Gastrocnemius medialis (tissue), 4 donors: ENCODE measurements around the gene ACVR2A. TPM values are rescaled to one million over a fixed set of nuclear protein-coding genes. Genes with fewer than 3 reads are reported as not detected.
A peak's percentile ranks its signal among the peaks of the same experiment; 100 is the strongest.

ENCODE experiments used
- ATAC-seq, 2 donors: fragments of 150-250 bp; one replicate each; pipeline ENCODE4 v1.9.1; 2016
- DNase-seq, 2 donors: peaks; one replicate each; pipeline ENCODE4 v3.0.0-alpha.2; 2019
- H3K27ac ChIP-seq, 4 donors: fragments of 200-600 bp; sonication (generic); 1 replicate in 1 of 4; 2 replicates in 3 of 4; pipeline ENCODE4 v1.5.1; 2016 to 2018; ENCODE audit warnings: mild to moderate bottlenecking in 2 of 4, moderate library complexity in 1 of 4
- H3K27me3 ChIP-seq, 3 donors: fragments of 200-600 bp; sonication (generic) in 2 of 3; 1 replicate in 1 of 3; 2 replicates in 2 of 3; pipeline versions ENCODE4 v1.5.1 to v1.6.0; 2016 to 2019; ENCODE audit warnings: mild to moderate bottlenecking in 1 of 3, moderate library complexity in 1 of 3
- H3K36me3 ChIP-seq, 2 donors: fragments of 200-600 bp; sonication (generic) in 1 of 2; one replicate each; pipeline ENCODE4 v1.5.1; 2017 to 2018
- H3K4me1 ChIP-seq, 2 donors: fragments of 200-600 bp; sonication (generic) in 1 of 2; one replicate each; pipeline ENCODE4 v1.5.1; 2016 to 2017; ENCODE audit warnings: mild to moderate bottlenecking in 2 of 2
- H3K4me3 ChIP-seq, 4 donors: fragments of 200-600 bp; sonication (generic) in 3 of 4; 1 replicate in 1 of 4; 2 replicates in 3 of 4; pipeline ENCODE4 v1.5.1; 2016 to 2019; ENCODE audit warnings: mild to moderate bottlenecking in 2 of 4
- H3K9me3 ChIP-seq, 3 donors: fragments of 200-600 bp; sonication (generic) in 2 of 3; 1 replicate in 1 of 3; 2 replicates in 2 of 3; pipeline ENCODE4 v1.5.1; 2016 to 2019
- POLR2A ChIP-seq, 2 donors: fragments of 450-650 bp; IDR thresholded peaks; one replicate each; pipeline ENCODE4 v1.6.1; 2017; ENCODE audit warnings: antibody characterized with exemption in 2 of 2, mild to moderate bottlenecking in 2 of 2, moderate library complexity in 2 of 2
- in situ Hi-C, 4 donors: fragments of 200-750 bp; cut with MboI; loops; one replicate each; pipeline versions ENCODE4 v1.15.0 to v1.8.0; 2017; ENCODE audit warnings: low sequenced_read_pairs in 4 of 4
- intact Hi-C: fragments of 100-400 bp; cut with DNase I; formaldehyde crosslinking; loops from one replicate; pipeline ENCODE4 v1.15.1; 2023; ENCODE audit warnings: low total_unique reads
- total RNA-seq, 4 donors: library from RNA; depleted of rRNA; stranded (reverse); fragments of >200 nt; gene quantifications; one replicate each; pipeline versions ENCODE4 v1.1.0 to v1.2.3, GENCODE V29; 2016
- TF ChIP-seq, protein P1 (sequence below), 5 experiments: fragments of 450-650 bp in 3 of 5; fragments of 200-600 bp in 2 of 5; sonication (generic) in 2 of 5; IDR thresholded peaks in 4 of 5; conservative IDR thresholded peaks in 1 of 5; 1 replicate in 4 of 5; 2 replicates in 1 of 5; pipeline ENCODE4 v1.5.1; 2016 to 2019; ENCODE audit warnings: antibody characterized with exemption in 5 of 5, mild to moderate bottlenecking in 3 of 5, moderate library complexity in 3 of 5

The ACVR2A gene
- total RNA-seq, 4 donors from 2014 or later, result 6.6 to 10.6 (median 7.5) TPM

DNA sequence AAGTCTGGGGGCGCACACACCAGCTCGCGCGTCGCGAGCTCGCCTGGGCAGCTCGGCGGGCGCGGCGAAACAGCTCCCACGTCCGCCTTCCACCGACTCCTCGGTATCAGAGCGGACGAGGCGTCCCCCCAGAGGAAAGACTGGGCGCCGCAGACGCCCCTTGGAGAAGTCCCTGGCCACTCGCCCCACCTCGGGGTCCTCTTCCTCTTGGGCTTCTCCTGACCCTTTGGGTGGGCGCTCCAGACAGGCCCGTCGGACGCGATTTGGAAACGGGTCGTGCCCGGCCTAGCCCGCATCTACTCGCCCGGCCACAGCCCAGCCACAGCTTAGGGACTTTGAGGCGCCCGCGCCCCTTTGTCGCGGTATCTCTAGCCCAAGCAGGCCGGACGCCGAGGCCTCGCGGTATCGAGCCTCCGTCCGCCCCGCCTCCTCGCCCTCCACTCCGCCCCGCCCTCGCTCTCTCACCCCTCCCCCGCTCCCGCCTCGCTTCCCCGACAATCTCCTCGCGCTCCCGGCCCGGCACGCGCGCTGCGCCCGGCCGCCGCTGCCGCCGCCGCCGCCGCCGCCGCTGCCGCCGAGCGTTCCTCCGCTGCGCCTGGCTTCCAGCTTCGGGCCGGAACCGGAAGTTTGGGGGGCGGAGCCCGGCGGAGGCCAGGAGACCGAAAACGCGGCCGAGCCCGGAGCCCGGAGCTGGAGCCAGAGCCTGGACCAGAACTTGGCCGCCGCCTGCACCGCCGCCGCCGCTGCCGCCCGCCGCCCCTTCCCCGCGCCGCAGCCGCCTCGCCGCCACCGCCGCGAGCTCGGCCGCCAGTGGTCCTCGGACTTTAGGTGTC, 749 bp upstream of the ACVR2A start:
- Histone ChIP-seq H3K4me1 (peaks cover 37 to 43% of the 10 kb centered on the region in 2 donors), H3K4me3 (peak overlapping the region; percentile 77 to 91 (median 86)), H3K27me3 (no peaks in the 10 kb centered on the region), H3K36me3 (no peaks in the 10 kb centered on the region), H3K27ac (peak overlapping the region; percentile 89 to 99 (median 96)), H3K9me3 (no peaks in the 10 kb centered on the region)
- ATAC-seq, result peak; percentile 90 to 92
- in situ Hi-C loops, result loop anchor here in 1 of 4 donors (10.0 kb wide), 1 partner anchor 171 kb away; no protein-coding TSS in a partner anchor
- intact Hi-C loops, result loop anchor here (2.0 to 5.0 kb wide), 3 partner anchors 177 to 1743 kb away; partner anchors contain the start of genes MBD5, MMADHC and ORC4
- TF ChIP-seq, protein P1, sequence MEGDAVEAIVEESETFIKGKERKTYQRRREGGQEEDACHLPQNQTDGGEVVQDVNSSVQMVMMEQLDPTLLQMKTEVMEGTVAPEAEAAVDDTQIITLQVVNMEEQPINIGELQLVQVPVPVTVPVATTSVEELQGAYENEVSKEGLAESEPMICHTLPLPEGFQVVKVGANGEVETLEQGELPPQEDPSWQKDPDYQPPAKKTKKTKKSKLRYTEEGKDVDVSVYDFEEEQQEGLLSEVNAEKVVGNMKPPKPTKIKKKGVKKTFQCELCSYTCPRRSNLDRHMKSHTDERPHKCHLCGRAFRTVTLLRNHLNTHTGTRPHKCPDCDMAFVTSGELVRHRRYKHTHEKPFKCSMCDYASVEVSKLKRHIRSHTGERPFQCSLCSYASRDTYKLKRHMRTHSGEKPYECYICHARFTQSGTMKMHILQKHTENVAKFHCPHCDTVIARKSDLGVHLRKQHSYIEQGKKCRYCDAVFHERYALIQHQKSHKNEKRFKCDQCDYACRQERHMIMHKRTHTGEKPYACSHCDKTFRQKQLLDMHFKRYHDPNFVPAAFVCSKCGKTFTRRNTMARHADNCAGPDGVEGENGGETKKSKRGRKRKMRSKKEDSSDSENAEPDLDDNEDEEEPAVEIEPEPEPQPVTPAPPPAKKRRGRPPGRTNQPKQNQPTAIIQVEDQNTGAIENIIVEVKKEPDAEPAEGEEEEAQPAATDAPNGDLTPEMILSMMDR (IDR thresholded peaks at IDR 0.05 in 4 of 5, conservative IDR thresholded peaks at IDR 0.05 in 1 of 5), result peak in 3 of 5 experiments; percentile 10 to 31 (median 27)
- peak; percentile 68 to 73 for TF ChIP-seq POLR2A (IDR thresholded peaks at IDR 0.05)
- DNase-seq, result peak; percentile 83 to 85

- H3K4me1 ChIP-seq, result peaks cover 48 to 49% of the 10 kb centered on the region in 2 donors
- no peak for DNase-seq
- no peaks in the 10 kb centered on the region for H3K9me3 ChIP-seq
- TF ChIP-seq, protein P1 (IDR thresholded peaks at IDR 0.05 in 4 of 5, conservative IDR thresholded peaks at IDR 0.05 in 1 of 5), result no peak
- TF ChIP-seq POLR2A (IDR thresholded peaks at IDR 0.05), result no peak
- H3K4me3 ChIP-seq, result peak overlapping the region; percentile 69 to 86 (median 75)
- no peaks in the 10 kb centered on the region for H3K27me3 ChIP-seq
- peak overlapping the region; percentile 89 to 97 (median 93) for H3K27ac ChIP-seq
- intact Hi-C loops, result loop anchor here (2.0 to 5.0 kb wide), 2 partner anchors 62 to 175 kb away; partner anchors contain the start of genes MBD5 and ORC4
- H3K36me3 ChIP-seq, result no peaks in the 10 kb centered on the region
- in situ Hi-C loops, result loop anchor here in 1 of 4 donors (10.0 kb wide), 1 partner anchor 169 kb away; no protein-coding TSS in a partner anchor
- ATAC-seq, result no peak
Measured at GRCh38 chr2:147845411-147845971, 662 bp downstream of the ACVR2A start.

GRCh38 chr2:147846412-147847081, 1.7 kb downstream of the ACVR2A start:
- H3K9me3 ChIP-seq, result no peaks in the 10 kb centered on the region
- peak overlapping the region; percentile 89 to 97 (median 93) for H3K27ac ChIP-seq
- intact Hi-C loops, result loop anchor here (5.0 kb wide), 1 partner anchor 61 kb away; no protein-coding TSS in a partner anchor
- in situ Hi-C loops, result loop anchor here in 1 of 4 donors (10.0 kb wide), 1 partner anchor 168 kb away; no protein-coding TSS in a partner anchor
- no peaks in the 10 kb centered on the region for H3K27me3 ChIP-seq
- DNase-seq, result no peak
- H3K36me3 ChIP-seq, result no peaks in the 10 kb centered on the region
- TF ChIP-seq, protein P1 (IDR thresholded peaks at IDR 0.05 in 4 of 5, conservative IDR thresholded peaks at IDR 0.05 in 1 of 5), result no peak
- no peak for TF ChIP-seq POLR2A (IDR thresholded peaks at IDR 0.05)
- peak overlapping the region; percentile 69 to 86 (median 75) for H3K4me3 ChIP-seq
- peaks cover 51 to 58% of the 10 kb centered on the region in 2 donors for H3K4me1 ChIP-seq
- ATAC-seq, result no peak

DNA sequence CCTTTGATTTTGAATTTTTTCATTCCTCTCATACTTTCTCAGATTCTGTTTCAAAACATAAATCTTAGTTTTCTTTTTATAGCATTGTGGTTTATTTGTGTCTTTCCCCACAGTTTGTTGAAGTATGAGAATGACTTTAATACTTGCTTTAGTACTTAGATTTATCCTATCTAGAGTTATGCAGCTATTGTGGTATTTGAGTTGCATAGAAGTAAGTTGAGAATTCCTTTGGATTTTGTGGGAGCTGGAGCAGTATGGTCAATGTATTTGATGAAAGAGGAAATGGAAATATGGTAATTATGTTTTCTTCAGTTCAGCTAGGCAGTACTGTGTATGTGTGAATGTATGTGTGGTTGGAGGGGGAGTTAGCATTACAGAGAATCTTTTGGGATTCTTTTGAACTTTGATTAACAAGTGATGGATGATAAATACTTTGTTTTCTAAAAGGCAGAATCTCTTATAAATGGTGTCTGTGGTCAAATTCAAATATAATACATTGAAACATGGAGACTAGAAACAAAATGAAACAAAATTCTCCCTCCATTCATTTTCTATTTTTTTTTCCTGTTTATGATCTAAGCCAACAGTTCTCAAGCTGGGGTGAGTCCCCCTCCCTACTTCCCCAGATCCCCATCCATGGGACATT, 3.0 kb downstream of the ACVR2A start:
- ATAC-seq, result no peak
- no peaks in the 10 kb centered on the region for H3K9me3 ChIP-seq

More for the DNA sequence above, 3.0 kb downstream of the ACVR2A start:
- no peaks in the 10 kb centered on the region for H3K36me3 ChIP-seq
- intact Hi-C loops (loop anchor here (5.0 kb wide), 1 partner anchor 59 kb away; no protein-coding TSS in a partner anchor), in situ Hi-C loops (loop anchor here in 1 of 4 donors (10.0 kb wide), 1 partner anchor 167 kb away; no protein-coding TSS in a partner anchor)
- no peak overlapping the region for H3K4me3 ChIP-seq
- H3K4me1 ChIP-seq, result peaks cover 45 to 58% of the 10 kb centered on the region in 2 donors
- H3K27me3 ChIP-seq, result no peaks in the 10 kb centered on the region
- H3K27ac ChIP-seq, result no peak overlapping the region
- TF ChIP-seq POLR2A (IDR thresholded peaks at IDR 0.05), result no peak
- TF ChIP-seq, protein P1 (IDR thresholded peaks at IDR 0.05 in 4 of 5, conservative IDR thresholded peaks at IDR 0.05 in 1 of 5), result no peak
- no peak for DNase-seq
